ENCODE measurements around the gene NAT16.
A peak's percentile ranks its signal among the peaks of the same experiment; 100 is the strongest.

Gene NAT16

GRCh38 chr7:101218236-101219125 is 38.4 kb upstream of the NAT16 start:
- H3K27ac Mint-ChIP-seq, result peak overlapping the region; percentile 97
- peaks cover 51% of the 10 kb centered on the region for H3K4me1 Mint-ChIP-seq
- peaks cover 3% of the 10 kb centered on the region for H3K27me3 Mint-ChIP-seq (ENCODE audit: low read depth, poor library complexity)

GRCh38 chr7:101217388-101218235 is 37.5 kb upstream of the NAT16 start, which contains the start of the genes PLOD3 and ZNHIT1:
Gene PLOD3 (minus strand): TSS chr7:101217581. CDS start chr7:101217274, 307 bp downstream.
Gene ZNHIT1 (plus strand): TSS chr7:101218165. CDS start chr7:101218196, 31 bp downstream.
- Mint-ChIP-seq H3K4me1 (peaks cover 51% of the 10 kb centered on the region), H3K27ac (peak within 1 kb of the TSS; percentile 97), H3K36me3 (ENCODE audit: low read depth) (peaks cover 15% of the 10 kb centered on the region), H3K4me3 (peak within 1 kb of the TSS; percentile 97), H3K9me3 (no peaks in the 10 kb centered on the region), H3K27me3 (ENCODE audit: low read depth, poor library complexity) (peaks cover 3% of the 10 kb centered on the region)
- TF ChIP-seq, protein P1, sequence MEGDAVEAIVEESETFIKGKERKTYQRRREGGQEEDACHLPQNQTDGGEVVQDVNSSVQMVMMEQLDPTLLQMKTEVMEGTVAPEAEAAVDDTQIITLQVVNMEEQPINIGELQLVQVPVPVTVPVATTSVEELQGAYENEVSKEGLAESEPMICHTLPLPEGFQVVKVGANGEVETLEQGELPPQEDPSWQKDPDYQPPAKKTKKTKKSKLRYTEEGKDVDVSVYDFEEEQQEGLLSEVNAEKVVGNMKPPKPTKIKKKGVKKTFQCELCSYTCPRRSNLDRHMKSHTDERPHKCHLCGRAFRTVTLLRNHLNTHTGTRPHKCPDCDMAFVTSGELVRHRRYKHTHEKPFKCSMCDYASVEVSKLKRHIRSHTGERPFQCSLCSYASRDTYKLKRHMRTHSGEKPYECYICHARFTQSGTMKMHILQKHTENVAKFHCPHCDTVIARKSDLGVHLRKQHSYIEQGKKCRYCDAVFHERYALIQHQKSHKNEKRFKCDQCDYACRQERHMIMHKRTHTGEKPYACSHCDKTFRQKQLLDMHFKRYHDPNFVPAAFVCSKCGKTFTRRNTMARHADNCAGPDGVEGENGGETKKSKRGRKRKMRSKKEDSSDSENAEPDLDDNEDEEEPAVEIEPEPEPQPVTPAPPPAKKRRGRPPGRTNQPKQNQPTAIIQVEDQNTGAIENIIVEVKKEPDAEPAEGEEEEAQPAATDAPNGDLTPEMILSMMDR (IDR thresholded peaks at IDR 0.05), result no peak
- peak; percentile 95 for DNase-seq

More at GRCh38 chr7:101218236-101219125, 38.4 kb upstream of the NAT16 start:
- no peaks in the 10 kb centered on the region for H3K9me3 Mint-ChIP-seq
- peaks cover 24% of the 10 kb centered on the region for H3K36me3 Mint-ChIP-seq (ENCODE audit: low read depth)
- peak overlapping the region; percentile 97 for H3K4me3 Mint-ChIP-seq
- no peak for DNase-seq
- TF ChIP-seq, protein P1 (IDR thresholded peaks at IDR 0.05), result no peak

DNA sequence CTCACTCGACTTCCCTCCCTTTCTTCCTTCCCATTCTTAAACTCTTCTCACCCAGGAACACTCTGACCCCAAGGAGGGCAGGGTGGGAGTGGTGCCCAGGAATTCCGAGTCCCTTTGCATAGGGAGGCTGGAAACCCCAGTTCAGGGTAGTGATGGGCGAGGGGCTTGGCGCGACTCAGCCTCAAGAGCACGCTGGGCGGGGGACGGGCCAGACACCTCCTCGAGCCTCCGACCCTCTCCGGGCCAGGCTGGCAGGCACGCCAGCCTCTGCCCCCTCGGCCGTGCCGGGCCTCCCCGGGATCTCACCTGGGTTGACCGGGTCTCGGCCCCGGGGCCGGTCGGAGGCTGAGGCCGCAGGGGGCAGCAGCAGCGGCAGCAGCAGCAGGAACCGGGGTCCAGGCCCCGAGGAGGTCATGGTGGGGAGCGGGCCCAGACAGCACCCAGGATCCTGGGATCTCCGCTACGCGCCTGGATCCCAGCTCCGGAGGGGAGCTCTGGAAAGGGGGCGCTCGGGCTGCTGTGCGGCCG is 36.8 kb upstream of the NAT16 start:
- Mint-ChIP-seq H3K4me3 (peak overlapping the region; percentile 97), H3K36me3 (ENCODE audit: low read depth) (peaks cover 11% of the 10 kb centered on the region), H3K27me3 (ENCODE audit: low read depth, poor library complexity) (peaks cover 3% of the 10 kb centered on the region), H3K9me3 (no peaks in the 10 kb centered on the region), H3K27ac (peak overlapping the region; percentile 30), H3K4me1 (peaks cover 46% of the 10 kb centered on the region)
- TF ChIP-seq, protein P1 (IDR thresholded peaks at IDR 0.05), result no peak
- DNase-seq, result peak; percentile 45

DNA sequence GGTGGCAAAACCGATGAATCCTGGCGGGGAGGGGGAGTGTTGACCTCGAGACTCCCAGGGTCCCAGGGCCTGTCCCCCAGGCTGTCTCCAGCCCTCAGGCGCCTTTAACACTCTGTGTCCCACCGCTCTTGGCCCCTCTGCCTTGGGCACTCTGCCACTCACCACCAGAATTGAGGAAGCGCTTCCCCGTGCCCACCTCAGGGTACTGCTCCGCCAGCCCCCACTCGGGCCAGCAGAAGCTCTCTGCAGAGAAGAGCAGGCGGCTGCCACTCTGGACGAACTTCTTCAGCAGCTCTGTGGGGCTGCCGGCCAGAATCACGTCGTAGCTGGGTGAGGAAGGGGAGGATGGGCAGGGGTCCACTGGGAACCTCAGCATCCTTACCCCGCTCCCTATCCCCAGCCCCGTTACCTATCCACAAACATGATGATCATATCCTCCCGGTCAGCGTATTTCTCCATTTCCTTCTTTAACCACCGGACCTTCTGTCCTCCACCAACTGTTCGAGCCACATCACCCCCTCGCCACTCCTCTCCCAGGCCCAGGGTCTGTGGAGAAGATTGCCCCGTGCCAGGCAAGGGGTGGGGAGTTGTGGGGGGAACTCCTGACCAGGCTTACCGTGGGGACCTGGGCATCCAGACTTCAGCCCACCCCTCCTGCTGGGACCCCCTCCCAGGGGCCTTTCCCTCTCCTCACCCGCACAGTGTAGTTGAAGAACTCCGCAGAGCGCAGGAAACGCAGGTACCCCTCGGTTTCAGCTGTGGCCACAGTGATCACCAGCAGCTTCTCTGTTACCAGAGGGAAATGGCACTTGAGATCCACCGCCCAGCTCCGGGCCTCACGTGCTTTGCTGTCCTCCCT is 36.1 kb upstream of the NAT16 start:
- H3K36me3 Mint-ChIP-seq (ENCODE audit: low read depth), result peaks cover 7% of the 10 kb centered on the region
- no peaks in the 10 kb centered on the region for H3K9me3 Mint-ChIP-seq
- peak overlapping the region; percentile 97 for H3K4me3 Mint-ChIP-seq
- H3K27me3 Mint-ChIP-seq (ENCODE audit: low read depth, poor library complexity), result peaks cover 3% of the 10 kb centered on the region
- H3K27ac Mint-ChIP-seq, result peak overlapping the region; percentile 30
- peaks cover 41% of the 10 kb centered on the region for H3K4me1 Mint-ChIP-seq
- no peak for DNase-seq
- TF ChIP-seq, protein P1 (IDR thresholded peaks at IDR 0.05), result no peak

DNA sequence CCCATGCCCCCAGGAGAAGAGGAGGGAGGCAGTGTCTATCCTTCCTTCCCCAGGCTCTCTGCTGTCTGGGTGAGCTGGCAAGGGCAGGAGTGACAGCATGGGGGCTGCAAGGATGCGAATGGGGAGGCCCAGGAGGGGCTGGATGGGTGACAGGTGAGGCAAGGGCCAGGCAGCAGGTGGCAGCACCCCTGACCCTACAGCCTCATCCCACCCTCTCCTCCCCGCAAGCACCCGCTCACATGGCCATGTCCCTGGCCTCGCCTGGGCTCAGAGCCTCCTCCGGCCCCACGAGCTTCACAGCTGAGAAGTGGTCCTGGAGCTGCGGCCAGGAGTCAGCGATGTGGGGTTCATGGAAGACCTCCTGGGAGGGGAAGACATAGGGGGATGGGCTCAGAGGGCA is 31.9 kb upstream of the NAT16 start:
- no peak overlapping the region for H3K4me3 Mint-ChIP-seq

More for the DNA sequence above, 31.9 kb upstream of the NAT16 start:
- H3K27ac Mint-ChIP-seq, result no peak overlapping the region
- H3K4me1 Mint-ChIP-seq, result peaks cover 15% of the 10 kb centered on the region
- TF ChIP-seq, protein P1 (IDR thresholded peaks at IDR 0.05), result no peak
- H3K9me3 Mint-ChIP-seq, result no peaks in the 10 kb centered on the region
- no peak for DNase-seq
- no peaks in the 10 kb centered on the region for H3K27me3 Mint-ChIP-seq (ENCODE audit: low read depth, poor library complexity)
- H3K36me3 Mint-ChIP-seq (ENCODE audit: low read depth), result peaks cover 22% of the 10 kb centered on the region
